DOHH2 (cell line): ENCODE data around the gene PRDM16.

Experiments
- H3F3A ChIP-seq: fragments of 200-600 bp; sonication (generic), shearing (Covaris generic); 2 replicates; pipeline ENCODE4 v1.6.0; 2016; ENCODE audit warnings: antibody characterized with exemption, mild to moderate bottlenecking; ENCODE audit not compliant: control insufficient read depth, insufficient read depth
- H3K27ac ChIP-seq: fragments of 200-600 bp; sonication (generic); 2 replicates; pipeline ENCODE4 v1.5.1; 2014; ENCODE audit warnings: low read depth, mild to moderate bottlenecking, low read length, moderate library complexity
- H3K27me3 ChIP-seq: fragments of 200-600 bp; sonication (generic); 2 replicates; pipeline ENCODE4 v1.6.1; 2014; ENCODE audit warnings: mild to moderate bottlenecking, low read length, mixed read lengths; ENCODE audit not compliant: control insufficient read depth
- H3K36me3 ChIP-seq: fragments of 200-600 bp; sonication (generic); 2 replicates; pipeline ENCODE4 v1.6.1; 2014; ENCODE audit warnings: mild to moderate bottlenecking, low read length, moderate library complexity, mixed read lengths; ENCODE audit not compliant: control insufficient read depth
- H3K4me1 ChIP-seq: fragments of 200-600 bp; sonication (generic); 2 replicates; pipeline ENCODE4 v1.6.1; 2014; ENCODE audit warnings: mild to moderate bottlenecking, low read length, mixed read lengths; ENCODE audit not compliant: control insufficient read depth
- H3K4me2 ChIP-seq: fragments of 200-600 bp; sonication (generic); 2 replicates; pipeline ENCODE4 v1.6.0; 2014; ENCODE audit warnings: mild to moderate bottlenecking, low read length, moderate library complexity
- H3K4me3 ChIP-seq: fragments of 200-600 bp; sonication (generic); 2 replicates; pipeline ENCODE4 v1.5.1; 2014; ENCODE audit warnings: mild to moderate bottlenecking, low read length, mixed read lengths
- H3K79me2 ChIP-seq: fragments of 200-600 bp; sonication (generic); 2 replicates; pipeline ENCODE4 v1.6.1; 2014; ENCODE audit warnings: mild to moderate bottlenecking, low read length, mixed read lengths; ENCODE audit not compliant: control insufficient read depth
- H3K9me2 ChIP-seq: fragments of 200-600 bp; sonication (generic); replicated peaks from 2 replicates; pipeline ENCODE4 v1.6.1; 2014; ENCODE audit warnings: mild to moderate bottlenecking, low read length, mixed read lengths; ENCODE audit not compliant: control insufficient read depth
- H3K9me3 ChIP-seq: fragments of 200-600 bp; sonication (generic); 2 replicates; pipeline ENCODE4 v1.6.1; 2014; ENCODE audit warnings: antibody characterized with exemption, low read length, mixed read lengths; ENCODE audit not compliant: control insufficient read depth, insufficient read depth
- H4K20me1 ChIP-seq: fragments of 200-600 bp; sonication (generic); 2 replicates; pipeline ENCODE4 v1.6.0; 2014; ENCODE audit warnings: low read depth, mild to moderate bottlenecking, antibody characterized with exemption, low read length, moderate library complexity; ENCODE audit not compliant: control insufficient read depth, insufficient read depth
- CTCF ChIP-seq: fragments of 200-600 bp; sonication (generic); IDR thresholded peaks from one replicate; pipeline ENCODE4 v1.5.1; 2014; ENCODE audit warnings: antibody characterized with exemption, mild to moderate bottlenecking, low read depth, low read length; ENCODE audit not compliant: poor library complexity, severe bottlenecking
- EZH2phosphoT487 ChIP-seq: fragments of 200-600 bp; sonication (generic); IDR thresholded peaks from 2 replicates; pipeline ENCODE4 v1.6.1; 2017; ENCODE audit warnings: borderline replicate concordance, mild to moderate bottlenecking, antibody characterized with exemption, low read length, moderate library complexity, mixed read lengths

Gene PRDM16

GRCh38 chr1:3074800-3075199, 5.8 kb downstream of the PRDM16 start:
- TF ChIP-seq CTCF (no peak), EZH2phosphoT487 (no peak)
- 0 out of 2 replicates have a peak, but pooled peaks cover 3% of the 10 kb centered on the region for H3K9me3 ChIP-seq
- no peaks in the 10 kb centered on the region for H4K20me1 ChIP-seq
- no peaks in the 10 kb centered on the region for H3K4me1 ChIP-seq
- H3K9me2 ChIP-seq: no peaks in the 10 kb centered on the region
- no peak overlapping the region for H3K27ac ChIP-seq
- H3K79me2 ChIP-seq: no peaks in the 10 kb centered on the region
- H3K4me2 ChIP-seq: no peak overlapping the region
- H3K4me3 ChIP-seq: no peak overlapping the region
- H3K36me3 ChIP-seq: no peaks in the 10 kb centered on the region
- H3F3A ChIP-seq: no peaks in the 10 kb centered on the region
- no peaks in the 10 kb centered on the region for H3K27me3 ChIP-seq

GRCh38 chr1:3075666-3076362, 6.8 kb downstream of the PRDM16 start:
- Histone ChIP-seq H3K4me1 (no peaks in the 10 kb centered on the region), H3K27ac (no peak overlapping the region), H3K79me2 (no peaks in the 10 kb centered on the region), H3K9me2 (no peaks in the 10 kb centered on the region), H3K27me3 (no peaks in the 10 kb centered on the region), H3K36me3 (no peaks in the 10 kb centered on the region), H3K4me2 (no peak overlapping the region), H3K9me3 (0 out of 2 replicates have a peak, but pooled peaks cover 3% of the 10 kb centered on the region), H3F3A (no peaks in the 10 kb centered on the region), H4K20me1 (no peaks in the 10 kb centered on the region), H3K4me3 (no peak overlapping the region)
- no peak for TF ChIP-seq EZH2phosphoT487
- TF ChIP-seq CTCF: no peak

- TF ChIP-seq EZH2phosphoT487 (no peak), CTCF (no peak)
- Histone ChIP-seq H3K4me3 (no peak overlapping the region), H3K9me3 (0 out of 2 replicates have a peak, but pooled peaks cover 2% of the 10 kb centered on the region), H3F3A (no peaks in the 10 kb centered on the region), H3K4me2 (no peak overlapping the region), H3K4me1 (no peaks in the 10 kb centered on the region), H3K27me3 (no peaks in the 10 kb centered on the region), H4K20me1 (no peaks in the 10 kb centered on the region), H3K27ac (no peak overlapping the region), H3K79me2 (no peaks in the 10 kb centered on the region), H3K36me3 (no peaks in the 10 kb centered on the region), H3K9me2 (no peaks in the 10 kb centered on the region)
Observed at GRCh38 chr1:3076363-3076740, 7.3 kb downstream of the PRDM16 start.
